ENCODE results near the gene METTL15.
"Not testable (repeated sequence)": the region's sequence is repeated elsewhere in the genome, so short reads cannot be mapped to it uniquely, and the experiment has no call there.

The METTL15 gene, protein sequence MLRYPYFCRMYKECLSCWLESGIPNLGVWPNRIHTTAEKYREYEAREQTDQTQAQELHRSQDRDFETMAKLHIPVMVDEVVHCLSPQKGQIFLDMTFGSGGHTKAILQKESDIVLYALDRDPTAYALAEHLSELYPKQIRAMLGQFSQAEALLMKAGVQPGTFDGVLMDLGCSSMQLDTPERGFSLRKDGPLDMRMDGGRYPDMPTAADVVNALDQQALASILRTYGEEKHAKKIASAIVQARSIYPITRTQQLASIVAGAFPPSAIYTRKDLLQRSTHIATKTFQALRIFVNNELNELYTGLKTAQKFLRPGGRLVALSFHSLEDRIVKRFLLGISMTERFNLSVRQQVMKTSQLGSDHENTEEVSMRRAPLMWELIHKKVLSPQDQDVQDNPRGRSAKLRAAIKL

DNA sequence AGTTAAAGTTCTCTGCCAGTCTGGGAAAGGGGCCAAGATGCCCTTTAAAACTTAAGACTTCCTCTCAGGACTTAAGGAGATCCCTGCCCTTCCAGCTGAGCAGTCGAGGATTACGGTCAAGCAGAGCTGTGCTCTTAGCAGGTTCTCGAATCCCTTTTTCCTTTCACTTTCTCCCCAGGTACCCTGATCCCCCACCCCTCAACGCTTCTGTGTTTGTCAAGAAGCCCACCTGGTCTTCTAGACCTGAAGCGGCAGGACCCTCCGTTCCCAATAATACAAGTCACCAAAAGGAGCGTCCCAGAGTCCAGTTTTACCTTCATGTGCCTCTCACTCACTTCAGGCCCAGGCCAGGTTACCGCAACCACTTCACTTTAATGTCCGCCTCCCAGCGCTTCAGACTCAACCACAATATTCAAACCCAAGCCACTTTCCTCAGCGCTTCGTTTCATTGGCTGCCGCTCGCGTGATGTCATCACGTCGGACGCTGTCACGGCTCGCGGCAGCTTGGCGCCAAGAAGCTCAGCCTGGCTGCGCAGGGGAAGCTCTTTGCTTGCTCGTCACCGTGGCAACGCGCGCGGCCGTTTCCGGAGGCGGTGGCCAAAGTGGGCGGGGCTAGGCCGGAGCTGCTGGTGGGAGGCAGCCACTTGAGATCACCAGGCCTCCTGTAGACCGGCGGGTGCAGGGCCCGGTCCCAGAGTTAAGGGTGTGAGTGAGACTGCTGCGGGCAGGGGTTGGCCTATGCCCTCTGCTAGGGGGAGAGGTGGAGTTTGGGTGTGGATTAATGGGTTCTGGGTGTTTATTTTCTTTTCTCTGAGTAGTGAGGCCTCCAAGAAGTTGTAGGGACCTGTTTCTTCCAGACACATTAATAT is at the start of gene METTL15, which contains the start of gene KIF18A:
TSS of gene METTL15 (plus strand) at position 639 of the 869 bp plus-strand sequence. CDS start 4,947 bp downstream, outside the sequence.
TSS of gene KIF18A (minus strand) at position 407 of the 869 bp plus-strand sequence. CDS start 10,209 bp downstream, outside the sequence.
- DNase-seq, result peak; percentile 100

DNA sequence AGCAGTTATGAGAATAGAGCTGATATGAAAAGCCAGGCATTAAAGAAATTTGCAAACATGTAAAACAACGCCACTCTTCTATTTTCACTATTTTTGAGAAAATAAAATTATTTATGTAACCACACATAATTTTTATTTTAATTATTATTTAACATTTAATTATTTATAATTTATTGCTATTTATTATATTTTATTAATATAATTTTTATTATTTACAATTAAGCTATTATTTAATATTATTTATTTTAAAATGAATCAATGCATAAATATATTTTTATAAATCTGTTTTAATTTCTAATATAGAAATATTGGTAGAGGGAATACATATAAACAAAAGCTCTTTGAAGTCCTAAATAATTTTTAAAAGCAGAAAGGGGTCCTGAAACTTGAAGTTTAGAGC is 36.9 kb upstream of the METTL15 start:
- DNase-seq, result no peak

DNA sequence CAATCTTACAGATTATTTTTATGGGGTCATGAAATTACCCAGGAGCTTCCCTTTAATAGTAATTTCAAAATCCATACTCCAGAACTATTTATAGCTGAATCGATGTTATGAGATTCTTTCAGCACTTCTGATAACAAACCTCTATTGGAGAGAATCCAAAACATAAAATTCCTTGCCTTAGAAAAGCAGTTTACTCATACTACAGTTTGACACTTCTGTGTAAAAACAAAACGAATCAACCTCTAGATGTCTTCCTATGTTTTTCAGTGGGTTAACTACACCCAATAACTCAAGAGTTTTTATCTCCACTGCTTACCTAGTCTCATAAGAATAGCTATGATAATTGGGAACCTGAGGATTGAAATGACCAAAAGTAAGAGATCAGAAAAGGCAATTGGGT is 35.9 kb upstream of the METTL15 start:
- no peak for DNase-seq

DNA sequence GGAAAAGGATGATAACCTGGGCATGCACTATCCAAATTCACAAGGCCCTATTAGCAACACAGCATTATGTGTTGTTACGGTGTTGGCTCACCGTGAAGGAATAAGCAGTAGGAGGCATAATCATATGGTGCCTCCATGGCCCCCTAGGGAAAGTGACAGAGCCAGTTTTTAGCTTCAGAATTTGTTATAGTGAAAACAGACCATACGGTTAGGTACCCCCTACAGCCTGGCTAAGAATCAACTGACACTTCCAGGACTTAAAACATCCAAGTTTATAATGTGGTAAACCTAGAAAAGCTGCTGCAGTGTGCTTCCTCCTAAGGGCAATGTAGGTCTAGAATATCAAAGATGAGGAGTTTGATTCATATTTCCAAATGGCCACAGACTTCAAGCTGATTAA is 30.7 kb upstream of the METTL15 start:
- no peak for DNase-seq

DNA sequence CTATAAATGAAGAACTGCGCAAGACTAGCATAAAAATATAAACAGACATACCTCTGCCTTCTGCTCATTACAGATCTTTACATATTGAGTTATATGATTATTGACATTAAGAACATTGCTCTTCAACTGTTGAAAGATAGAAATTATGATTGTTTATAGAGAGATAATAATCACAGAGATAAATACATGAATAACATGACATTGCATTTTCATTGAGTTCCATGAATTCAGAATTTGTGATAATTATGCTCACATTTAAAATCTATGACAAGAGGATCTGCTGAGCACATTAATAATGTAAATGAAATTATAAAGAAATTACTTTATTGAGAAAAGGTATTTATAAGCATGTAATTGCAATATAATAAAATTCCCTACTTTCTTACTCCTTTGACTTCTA is 25.1 kb upstream of the METTL15 start:
- no peak for DNase-seq

DNA sequence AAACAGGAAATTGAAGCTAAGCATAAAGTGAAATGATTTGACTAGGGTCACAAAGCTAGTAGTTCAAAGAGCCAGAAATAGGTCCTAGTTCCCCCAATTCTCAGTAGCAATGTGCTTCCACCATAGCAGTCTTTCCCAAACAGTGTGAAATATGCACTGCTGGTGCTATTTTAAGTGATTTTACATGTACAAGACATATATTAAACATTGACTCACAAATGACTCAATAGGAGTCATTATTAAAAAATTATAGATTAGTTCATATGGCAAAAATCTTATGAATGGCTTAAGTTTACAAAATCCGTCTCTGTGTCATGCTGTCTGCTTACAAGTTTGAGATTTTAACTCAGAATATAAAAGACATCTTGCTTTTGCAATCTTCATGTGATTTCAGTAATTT is 21.6 kb upstream of the METTL15 start:
- no peak for DNase-seq

DNA sequence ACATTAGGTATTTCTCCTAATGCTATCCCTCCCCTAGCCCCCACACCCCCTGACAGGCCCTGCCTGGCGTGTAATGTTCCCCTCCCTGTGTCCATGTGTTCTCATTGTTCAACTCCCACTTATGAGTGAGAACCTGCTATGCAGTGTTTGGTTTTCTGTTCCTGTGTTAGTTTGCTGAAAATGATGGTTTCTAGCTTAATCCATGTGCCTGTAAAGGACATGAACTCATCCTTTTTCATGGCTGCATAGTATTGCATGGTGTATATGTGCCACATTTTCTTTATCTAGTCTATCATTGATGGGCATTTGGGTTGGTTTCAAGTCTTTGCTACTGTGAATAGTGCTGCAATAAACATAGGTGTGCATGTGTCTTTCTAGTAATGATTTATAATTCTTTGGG is 21.0 kb upstream of the METTL15 start:
- DNase-seq, result not testable (repeated sequence)

DNA sequence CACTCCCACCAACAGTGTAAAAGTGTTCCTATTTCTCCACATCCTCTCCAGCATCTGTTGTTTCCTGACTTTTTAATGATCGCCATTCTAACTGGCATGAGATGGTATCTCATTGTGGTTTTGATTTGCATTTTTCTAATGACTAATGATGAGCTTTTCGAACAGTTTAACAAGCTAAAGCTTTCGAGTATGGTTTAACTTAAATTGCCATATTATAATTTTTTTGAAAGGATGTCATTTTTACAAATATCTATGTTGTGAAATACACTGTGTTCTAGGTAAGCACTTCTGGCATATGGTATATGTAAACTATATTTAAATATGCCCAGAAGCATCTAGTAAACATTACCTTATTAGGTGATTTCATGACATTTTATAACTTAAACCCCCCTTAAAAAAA is 20.5 kb upstream of the METTL15 start:
- not testable (repeated sequence) for DNase-seq

DNA sequence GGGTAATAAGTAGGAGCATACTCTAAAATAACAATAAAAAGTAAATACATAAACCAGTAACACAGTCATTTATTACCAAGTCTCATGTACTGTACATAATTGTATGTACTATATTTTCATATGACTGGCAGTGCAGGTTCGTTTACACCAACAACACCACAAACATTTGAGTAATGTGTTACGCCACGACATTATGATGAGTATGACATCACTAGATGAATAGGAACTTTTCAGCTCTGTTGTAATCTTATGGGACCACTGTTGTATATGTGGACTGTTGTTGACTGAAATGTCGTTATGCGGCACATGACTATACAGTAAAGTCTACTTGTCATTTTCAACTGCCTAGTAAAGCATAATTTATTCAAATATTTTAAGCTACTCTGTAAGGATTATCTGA is 18.8 kb upstream of the METTL15 start:
- no peak for DNase-seq

DNA sequence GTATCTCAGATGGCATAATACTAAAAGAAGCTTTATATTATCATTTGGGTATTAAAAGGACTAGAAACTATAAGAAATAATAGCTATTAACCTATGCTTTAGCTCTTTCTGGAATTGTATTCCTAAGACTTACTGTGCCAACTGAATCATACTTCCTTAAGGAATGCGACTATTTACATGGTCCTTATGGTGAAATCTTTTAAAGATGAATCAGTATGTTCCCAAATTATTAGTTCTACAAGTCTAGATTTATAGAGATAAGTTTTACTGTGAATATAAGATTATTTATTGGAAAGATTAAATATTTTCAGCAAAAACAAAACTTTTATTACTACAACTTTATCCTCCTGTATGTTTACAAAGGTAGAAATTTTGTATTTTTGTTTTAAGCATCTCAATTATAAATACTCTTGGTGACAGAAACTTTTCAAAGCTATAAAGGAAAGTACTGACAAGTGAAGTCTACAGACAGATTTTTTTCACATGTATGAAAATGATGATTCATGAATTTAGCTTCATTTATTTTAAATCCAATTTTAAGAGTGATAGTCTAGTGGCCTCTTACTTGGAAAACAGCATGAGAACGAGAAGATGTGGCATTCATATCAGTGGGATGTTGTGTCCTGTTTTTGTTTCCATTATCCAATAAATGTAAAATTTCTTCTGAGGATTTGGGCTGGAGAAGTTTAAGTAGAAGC is 18.0 kb upstream of the METTL15 start:
- no peak for DNase-seq

DNA sequence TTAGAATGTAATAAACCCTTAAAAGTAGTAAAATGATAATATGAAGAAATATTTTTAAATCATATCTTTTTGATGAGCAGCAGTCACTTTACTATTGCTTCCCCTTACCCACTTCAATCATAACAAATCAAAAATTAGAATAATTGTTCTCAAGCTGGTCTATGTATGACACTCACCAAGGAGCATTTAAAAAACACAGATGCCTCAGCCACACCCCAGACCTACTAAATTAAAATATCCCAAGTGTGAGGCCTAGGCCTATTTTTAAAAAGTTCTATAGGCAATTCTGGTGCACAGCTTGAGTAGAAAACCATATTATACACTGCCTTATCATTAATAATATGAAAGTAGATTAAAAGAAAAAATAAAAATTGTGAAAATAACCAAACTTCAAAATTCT is 15.4 kb upstream of the METTL15 start:
- DNase-seq, result no peak

DNA sequence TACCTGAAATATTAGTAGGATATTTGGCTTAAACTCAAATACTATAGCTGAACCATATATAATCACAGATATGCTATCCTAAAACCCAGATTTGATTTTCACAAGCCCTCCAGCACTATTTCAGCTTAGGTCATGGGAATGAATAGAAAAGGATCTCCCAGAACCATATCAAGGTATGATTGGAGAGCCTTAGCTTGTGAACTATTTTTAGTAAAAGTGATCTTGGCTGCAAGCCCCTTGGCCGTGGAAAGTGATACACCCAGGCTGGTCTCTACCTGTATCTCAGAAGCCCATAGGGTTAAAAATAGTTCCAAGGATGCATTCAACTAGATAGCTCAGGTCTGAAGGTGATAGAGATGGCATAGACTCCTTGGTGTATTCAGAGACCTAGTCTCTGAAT is 9.9 kb upstream of the METTL15 start:
- no peak for DNase-seq

DNA sequence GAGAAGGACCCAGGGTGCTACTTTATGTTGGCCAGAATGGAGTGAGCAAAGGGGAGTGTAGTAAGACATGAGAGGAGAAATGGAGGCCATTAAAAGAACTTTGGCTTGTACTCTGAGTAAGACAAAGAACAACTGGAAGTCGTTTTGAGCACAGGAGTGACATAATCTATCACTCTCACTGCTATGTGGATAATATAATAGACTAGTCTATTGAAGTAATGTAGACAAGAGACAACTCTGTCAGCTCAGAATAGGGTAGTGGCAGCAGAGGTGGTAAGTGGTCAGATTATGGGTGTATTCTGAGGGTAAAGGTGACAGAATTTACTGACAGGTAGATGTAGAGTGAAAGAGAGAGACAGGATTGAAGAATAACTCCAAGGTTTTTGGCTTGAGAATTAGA is 8.5 kb upstream of the METTL15 start:
- DNase-seq, result no peak

DNA sequence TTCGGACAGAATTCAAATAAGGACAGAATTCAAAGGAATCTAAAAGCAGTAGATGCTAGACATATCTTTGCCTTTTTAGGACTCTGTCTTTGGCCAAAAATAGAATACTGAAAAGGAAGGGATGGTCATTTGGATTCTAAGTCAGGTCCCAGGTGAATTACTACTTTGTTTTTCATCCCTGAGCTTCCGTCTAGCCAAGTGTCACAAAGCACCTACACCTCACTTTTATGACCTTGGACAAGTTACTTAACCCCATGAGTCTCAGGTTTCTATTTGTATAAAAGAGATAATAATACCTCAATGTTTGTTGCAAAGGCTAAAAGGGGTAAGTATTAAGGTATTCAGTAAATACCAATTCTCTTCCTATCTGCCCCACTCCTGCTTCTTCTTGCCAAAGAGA is 7.5 kb upstream of the METTL15 start:
- DNase-seq, result no peak

DNA sequence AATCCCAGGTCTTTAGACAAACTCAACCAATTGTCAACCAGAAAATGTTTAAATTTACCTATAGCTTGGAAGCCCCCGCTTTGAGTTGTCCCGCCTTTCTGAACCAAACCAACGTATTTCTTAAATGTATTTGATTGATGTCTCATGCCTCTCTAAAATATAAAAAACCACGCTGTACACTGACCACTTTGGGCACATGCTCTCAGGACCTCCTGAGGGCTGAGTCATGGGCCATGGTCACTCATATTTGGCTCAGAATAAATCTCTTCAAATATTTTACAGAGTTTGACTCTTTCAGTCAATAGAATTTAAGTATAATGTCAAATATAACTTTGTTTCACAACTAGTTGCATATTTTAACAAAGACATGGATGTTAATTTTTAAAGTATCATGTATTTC is 5.9 kb upstream of the METTL15 start:
- not testable (repeated sequence) for DNase-seq

DNA sequence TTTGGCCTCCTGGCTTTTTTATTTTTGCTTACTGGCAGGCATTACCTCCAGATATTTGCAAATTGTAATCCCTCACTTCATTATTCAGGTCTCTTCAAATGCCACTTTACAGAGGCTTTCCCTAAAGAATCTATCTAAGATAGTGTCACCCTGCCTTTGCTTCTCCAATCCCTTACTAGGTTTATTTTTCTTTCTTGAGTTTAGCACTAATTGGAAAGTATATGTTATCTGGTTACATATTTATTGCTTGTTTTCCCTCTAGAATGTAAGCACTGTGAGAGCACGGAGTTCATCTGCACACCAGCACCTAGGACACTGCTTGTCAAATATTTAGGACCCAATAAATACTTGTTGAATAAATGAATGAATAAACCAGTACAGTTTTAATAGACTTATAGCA is 3.8 kb upstream of the METTL15 start:
- DNase-seq, result no peak

DNA sequence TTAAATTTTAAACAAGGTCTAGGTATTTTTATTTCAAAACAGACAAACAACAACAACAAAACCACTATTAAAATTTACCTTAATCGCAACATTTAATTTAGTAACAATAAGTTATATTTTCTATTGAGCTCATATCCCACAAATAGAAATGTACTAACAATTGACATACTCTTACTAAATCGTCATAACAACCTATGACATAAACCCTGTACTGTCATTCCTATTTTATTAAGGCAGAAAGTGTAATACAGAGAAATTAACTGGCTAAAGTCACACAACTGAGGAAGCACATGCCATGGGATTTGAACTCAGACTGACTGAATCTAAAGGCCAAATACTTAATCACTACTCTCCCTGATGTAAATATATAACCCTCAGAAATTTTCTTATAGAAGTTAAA is 3.2 kb upstream of the METTL15 start:
- no peak for DNase-seq

DNA sequence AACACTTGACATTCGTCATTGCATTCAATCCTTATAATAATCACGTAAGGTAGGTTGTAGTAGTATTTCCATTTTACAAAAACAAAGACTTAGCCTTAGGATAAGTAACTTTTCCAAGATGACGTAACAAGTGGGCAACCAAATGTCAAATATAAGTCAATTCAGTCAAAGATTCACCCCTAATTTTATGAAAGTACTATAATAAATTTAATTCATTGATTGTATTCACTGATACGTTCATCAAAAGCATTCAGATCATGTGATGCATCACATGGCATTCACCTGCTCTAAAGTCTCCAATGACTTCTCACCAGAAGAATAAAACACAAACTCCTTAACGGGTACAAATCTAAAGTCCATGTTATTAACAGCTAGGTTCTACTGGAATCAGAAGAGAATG is 2.3 kb upstream of the METTL15 start:
- no peak for DNase-seq

DNA sequence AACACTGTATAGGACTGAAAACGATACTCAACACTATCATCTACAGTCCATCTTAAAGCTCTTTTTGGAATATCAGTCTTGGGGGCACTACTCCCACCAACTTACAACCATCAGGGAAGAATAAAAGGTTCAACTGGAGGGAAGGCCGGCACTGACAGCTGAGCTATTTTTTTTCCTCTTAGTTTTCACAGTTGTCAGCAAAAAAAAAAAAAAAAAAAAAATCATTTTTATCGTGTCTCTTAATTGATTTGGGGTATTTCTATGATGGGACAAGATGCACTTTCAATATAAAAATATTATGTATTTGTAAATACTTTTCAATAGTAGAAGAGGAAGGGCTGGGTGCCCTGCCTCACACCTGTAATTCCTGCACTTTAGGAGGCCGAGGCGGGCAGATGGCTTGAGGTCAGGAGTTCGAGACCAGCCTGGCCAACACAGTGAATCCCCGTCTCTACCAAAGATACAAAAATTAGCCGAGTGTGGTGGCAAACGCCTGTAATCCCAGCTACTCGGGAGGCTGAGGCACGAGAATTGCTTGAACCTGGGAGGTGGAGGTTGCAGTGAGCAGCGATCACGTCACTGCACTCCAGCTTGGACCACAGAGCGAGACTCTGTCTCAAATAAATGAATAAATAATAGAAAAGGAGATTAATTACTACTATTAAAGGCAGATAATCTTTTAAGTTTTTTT is 1.7 kb upstream of the METTL15 start:
- no peak for DNase-seq

DNA sequence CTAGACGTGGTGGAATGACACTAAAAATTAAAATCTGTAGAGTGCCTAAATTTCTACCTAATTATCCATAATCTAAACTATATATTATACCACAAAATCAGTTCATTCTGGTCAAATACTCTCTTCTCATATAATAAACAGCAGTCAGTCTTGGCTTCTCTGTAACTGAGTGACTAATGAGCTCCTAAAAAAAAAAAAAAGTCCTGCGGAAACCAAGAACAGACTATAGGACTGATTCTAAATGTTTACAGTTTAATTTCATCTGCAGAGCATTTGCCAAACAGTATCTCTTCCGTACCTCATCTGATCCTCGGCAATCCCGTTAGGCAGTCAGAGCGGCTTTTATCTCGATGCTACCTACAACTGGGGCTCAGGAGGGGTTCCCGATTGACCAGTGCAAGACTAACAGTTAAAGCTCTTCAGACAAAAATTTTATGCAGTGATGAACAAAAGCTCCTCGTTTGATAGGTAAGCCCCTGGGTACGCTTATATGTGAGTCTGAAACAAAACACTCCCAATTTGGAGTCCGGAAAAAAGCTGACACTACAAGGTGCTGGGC is 918 bp upstream of the METTL15 start:
- peak; percentile 51 for DNase-seq

DNA sequence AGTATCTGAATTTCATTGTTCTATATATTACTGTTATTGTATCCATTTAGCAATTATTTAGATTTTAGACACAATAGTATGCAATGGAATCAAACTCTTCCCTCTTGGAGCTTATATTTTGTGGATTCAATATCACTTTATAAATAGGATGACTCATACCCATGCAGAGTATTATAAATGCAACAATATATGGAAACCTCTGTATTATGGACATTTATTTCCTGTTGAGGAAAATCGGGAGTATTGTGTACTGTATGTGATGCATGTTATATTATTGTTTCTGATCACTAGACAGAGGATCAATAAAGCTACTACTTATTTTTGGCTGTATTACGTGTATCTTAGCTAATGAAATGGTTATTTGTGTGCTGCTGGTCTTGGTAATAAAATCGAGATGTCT is 770 bp downstream of the METTL15 start:
- DNase-seq, result no peak

DNA sequence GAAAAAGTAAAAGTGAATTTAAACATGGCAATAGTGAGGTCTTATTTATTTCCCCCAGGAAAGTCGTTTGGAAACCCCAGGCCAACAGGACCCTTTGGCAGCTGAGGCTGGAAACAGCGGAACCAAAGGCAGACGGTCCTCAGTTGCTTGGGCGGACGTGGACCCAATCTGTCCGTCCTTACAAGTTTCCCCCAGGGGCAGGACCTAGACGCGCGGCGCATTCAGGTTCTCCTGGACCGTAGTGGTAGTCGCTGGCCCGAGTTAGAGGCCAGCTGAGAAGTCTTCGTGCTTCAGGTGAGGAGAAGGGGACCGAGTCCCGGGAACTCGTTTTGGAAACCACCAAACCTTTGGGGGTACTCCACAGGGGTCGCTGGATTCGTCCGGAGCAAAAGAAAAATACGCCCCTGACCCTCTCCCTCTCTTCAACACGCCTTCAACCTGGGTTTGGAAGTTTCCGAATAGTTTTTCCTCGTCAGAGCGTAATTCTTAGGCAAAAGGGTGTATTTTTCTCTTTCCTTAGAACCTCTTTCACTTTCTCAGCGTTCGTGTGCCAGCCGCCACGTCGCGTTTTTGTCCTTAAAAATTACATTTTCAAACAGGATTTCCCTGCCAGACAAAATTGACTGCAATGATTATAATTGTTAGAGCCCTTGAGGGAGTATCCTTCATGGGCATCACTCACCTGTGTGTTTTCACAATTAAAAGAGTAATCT is 2.1 kb downstream of the METTL15 start:
- DNase-seq, result peak; percentile 85

All from islet precursor cell (in vitro differentiated cells).